ENCODE results near the gene MAP1S. TPM values are rescaled to one million over a fixed set of nuclear protein-coding genes. Genes with fewer than 3 reads are reported as not detected.

MAP1S gene
- total and polyA plus RNA-seq, 2 of the 13 experiments (the other 11 are each of a cell fraction or from before 2014, with no cell fraction given) = 3.8 to 7.3 TPM

- TF ChIP-seq ZNF10 (CRISPR knock-in tag; IDR thresholded peaks at IDR 0.05; ENCODE audit: borderline replicate concordance, low read depth) = no peak
- TF ChIP-seq TAF1 (CRISPR knock-in tag; IDR thresholded peaks at IDR 0.05) = no peak
- TF ChIP-seq TCF12 (IDR thresholded peaks at IDR 0.05) = no peak
- TF ChIP-seq TCF12 (CRISPR knock-in tag; IDR thresholded peaks at IDR 0.05) = no peak
- no peak for TF ChIP-seq KAT7 (CRISPR knock-in tag; IDR thresholded peaks at IDR 0.05; ENCODE audit: borderline replicate concordance)
- no peak for TF ChIP-seq NFRKB (IDR thresholded peaks at IDR 0.05)
- peak; percentile 81 for TF ChIP-seq HNF4G (IDR thresholded peaks at IDR 0.05; ENCODE audit: borderline replicate concordance, low read depth, low read length)
- peak; percentile 17; the same call in 1 of the 2 replicates for TF ChIP-seq HNF4G (CRISPR knock-in tag; IDR thresholded peaks at IDR 0.05; ENCODE audit: borderline replicate concordance, low read depth)
- no peak for TF ChIP-seq ZBTB2 (CRISPR knock-in tag; IDR thresholded peaks at IDR 0.05; ENCODE audit: low read depth)
- TF ChIP-seq TEF (CRISPR knock-in tag; IDR thresholded peaks at IDR 0.05) = no peak
- TF ChIP-seq, protein P1, sequence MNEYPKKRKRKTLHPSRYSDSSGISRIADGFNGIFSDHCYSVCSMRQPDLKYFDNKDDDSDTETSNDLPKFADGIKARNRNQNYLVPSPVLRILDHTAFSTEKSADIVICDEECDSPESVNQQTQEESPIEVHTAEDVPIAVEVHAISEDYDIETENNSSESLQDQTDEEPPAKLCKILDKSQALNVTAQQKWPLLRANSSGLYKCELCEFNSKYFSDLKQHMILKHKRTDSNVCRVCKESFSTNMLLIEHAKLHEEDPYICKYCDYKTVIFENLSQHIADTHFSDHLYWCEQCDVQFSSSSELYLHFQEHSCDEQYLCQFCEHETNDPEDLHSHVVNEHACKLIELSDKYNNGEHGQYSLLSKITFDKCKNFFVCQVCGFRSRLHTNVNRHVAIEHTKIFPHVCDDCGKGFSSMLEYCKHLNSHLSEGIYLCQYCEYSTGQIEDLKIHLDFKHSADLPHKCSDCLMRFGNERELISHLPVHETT (CRISPR knock-in tag; conservative IDR thresholded peaks at IDR 0.05) = no peak
- TF ChIP-seq ZNF776 (CRISPR knock-in tag; IDR thresholded peaks at IDR 0.05) = no peak
- TF ChIP-seq MAF1 (CRISPR knock-in tag; IDR thresholded peaks at IDR 0.05; ENCODE audit: borderline replicate concordance) = no peak
- TF ChIP-seq, protein P2, sequence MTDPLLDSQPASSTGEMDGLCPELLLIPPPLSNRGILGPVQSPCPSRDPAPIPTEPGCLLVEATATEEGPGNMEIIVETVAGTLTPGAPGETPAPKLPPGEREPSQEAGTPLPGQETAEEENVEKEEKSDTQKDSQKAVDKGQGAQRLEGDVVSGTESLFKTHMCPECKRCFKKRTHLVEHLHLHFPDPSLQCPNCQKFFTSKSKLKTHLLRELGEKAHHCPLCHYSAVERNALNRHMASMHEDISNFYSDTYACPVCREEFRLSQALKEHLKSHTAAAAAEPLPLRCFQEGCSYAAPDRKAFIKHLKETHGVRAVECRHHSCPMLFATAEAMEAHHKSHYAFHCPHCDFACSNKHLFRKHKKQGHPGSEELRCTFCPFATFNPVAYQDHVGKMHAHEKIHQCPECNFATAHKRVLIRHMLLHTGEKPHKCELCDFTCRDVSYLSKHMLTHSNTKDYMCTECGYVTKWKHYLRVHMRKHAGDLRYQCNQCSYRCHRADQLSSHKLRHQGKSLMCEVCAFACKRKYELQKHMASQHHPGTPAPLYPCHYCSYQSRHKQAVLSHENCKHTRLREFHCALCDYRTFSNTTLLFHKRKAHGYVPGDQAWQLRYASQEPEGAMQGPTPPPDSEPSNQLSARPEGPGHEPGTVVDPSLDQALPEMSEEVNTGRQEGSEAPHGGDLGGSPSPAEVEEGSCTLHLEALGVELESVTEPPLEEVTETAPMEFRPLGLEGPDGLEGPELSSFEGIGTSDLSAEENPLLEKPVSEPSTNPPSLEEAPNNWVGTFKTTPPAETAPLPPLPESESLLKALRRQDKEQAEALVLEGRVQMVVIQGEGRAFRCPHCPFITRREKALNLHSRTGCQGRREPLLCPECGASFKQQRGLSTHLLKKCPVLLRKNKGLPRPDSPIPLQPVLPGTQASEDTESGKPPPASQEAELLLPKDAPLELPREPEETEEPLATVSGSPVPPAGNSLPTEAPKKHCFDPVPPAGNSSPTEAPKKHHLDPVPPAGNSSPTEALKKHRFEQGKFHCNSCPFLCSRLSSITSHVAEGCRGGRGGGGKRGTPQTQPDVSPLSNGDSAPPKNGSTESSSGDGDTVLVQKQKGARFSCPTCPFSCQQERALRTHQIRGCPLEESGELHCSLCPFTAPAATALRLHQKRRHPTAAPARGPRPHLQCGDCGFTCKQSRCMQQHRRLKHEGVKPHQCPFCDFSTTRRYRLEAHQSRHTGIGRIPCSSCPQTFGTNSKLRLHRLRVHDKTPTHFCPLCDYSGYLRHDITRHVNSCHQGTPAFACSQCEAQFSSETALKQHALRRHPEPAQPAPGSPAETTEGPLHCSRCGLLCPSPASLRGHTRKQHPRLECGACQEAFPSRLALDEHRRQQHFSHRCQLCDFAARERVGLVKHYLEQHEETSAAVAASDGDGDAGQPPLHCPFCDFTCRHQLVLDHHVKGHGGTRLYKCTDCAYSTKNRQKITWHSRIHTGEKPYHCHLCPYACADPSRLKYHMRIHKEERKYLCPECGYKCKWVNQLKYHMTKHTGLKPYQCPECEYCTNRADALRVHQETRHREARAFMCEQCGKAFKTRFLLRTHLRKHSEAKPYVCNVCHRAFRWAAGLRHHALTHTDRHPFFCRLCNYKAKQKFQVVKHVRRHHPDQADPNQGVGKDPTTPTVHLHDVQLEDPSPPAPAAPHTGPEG (CRISPR knock-in tag; IDR thresholded peaks at IDR 0.05) = no peak
- TF ChIP-seq GZF1 (CRISPR knock-in tag; IDR thresholded peaks at IDR 0.05) = no peak
- TF ChIP-seq ZNF24 (IDR thresholded peaks at IDR 0.05) = no peak
- peak; percentile 78 for TF ChIP-seq PPARG (CRISPR knock-in tag; conservative IDR thresholded peaks at IDR 0.05)
- TF ChIP-seq FOXA3 (CRISPR knock-in tag; IDR thresholded peaks at IDR 0.05) = peak; percentile 59
- TF ChIP-seq NCOA1 (CRISPR knock-in tag; IDR thresholded peaks at IDR 0.05) = no peak
- no peak for TF ChIP-seq ZNF75D (CRISPR knock-in tag; IDR thresholded peaks at IDR 0.05; ENCODE audit: borderline replicate concordance)
- TF ChIP-seq GPBP1L1 (CRISPR knock-in tag; IDR thresholded peaks at IDR 0.05) = no peak
- TF ChIP-seq PAF1 (CRISPR knock-in tag; IDR thresholded peaks at IDR 0.05) = no peak
Measured at GRCh38 chr19:17766543-17767131, 47.4 kb downstream of the MAP1S start (continued).
